HepG2 (cell line): ENCODE measurements around the gene CBX7. TPM values are rescaled to one million over a fixed set of nuclear protein-coding genes. Genes with fewer than 3 reads are reported as not detected.
A peak's percentile ranks its signal among the peaks of the same experiment; 100 is the strongest.

Source experiments
- ATAC-seq: fragments of 200-7000 bp; cut with Tn5 transposase; 3 replicates; pipeline ENCODE4 v1.9.1; 2020; ENCODE audit warnings: mild to moderate bottlenecking, moderate library complexity
- BruUV-seq: library from RNA; stranded (reverse); fragments of 400-500 nt; replicated peaks from 2 replicates; lab custom pipeline; 2021; lab: Mats Ljungman, UMichigan
- CTCF ChIA-PET: fragments of 300-600 bp; formaldehyde crosslinking; extraction: SDS; loops from one replicate; lab custom pipeline; 2021; ENCODE audit warnings: low total read pairs, inconsistent platforms, low intra/inter-chr PET ratio; lab: Yijun Ruan, JAX
- POLR2A ChIA-PET: fragments of 350-600 bp; sonication (Branson Sonifier 250); formaldehyde crosslinking; loops from one replicate; lab custom pipeline; 2020; ENCODE audit warnings: antibody characterized with exemption, inconsistent platforms; lab: Yijun Ruan, JAX
- DNase-seq: peaks from one replicate; pipeline ENCODE4 v3.0.0-alpha.2; 2015; ENCODE audit warnings: low spot score
- FAIRE-seq: peaks from 3 replicates; lab custom pipeline; 2011; peaks lifted over from hg19 to GRCh38; lab: Jason Lieb, UNC
- H2AFZ ChIP-seq: one replicate; pipeline ENCODE4 v1.6.1; 2011; ENCODE audit warnings: low read length, inconsistent platforms
- H3K27ac ChIP-seq: fragments of 300-600 bp; 3 replicates; pipeline ENCODE4 v1.8.0; 2011; ENCODE audit warnings: mixed run types, mild to moderate bottlenecking, mixed read lengths, low read length, inconsistent platforms; ENCODE audit not compliant: insufficient read depth; ENCODE audit errors: extremely low read length
- H3K27me3 ChIP-seq, 2 experiments: fragments of 200-600 bp in 1 of 2; 2 replicates in 1 of 2; 3 replicates in 1 of 2; pipeline versions ENCODE4 v1.6.0 to v1.8.0; 2011; ENCODE audit warnings: low read length in 2 of 2, mild to moderate bottlenecking in 2 of 2, moderate library complexity in 2 of 2, inconsistent platforms in 1 of 2; ENCODE audit not compliant: insufficient read depth in 2 of 2, control insufficient read depth in 1 of 2
- H3K36me3 ChIP-seq, 2 experiments: fragments of 200-600 bp in 1 of 2; replicated peaks in 1 of 2; 2 replicates in 1 of 2; 3 replicates in 1 of 2; pipeline versions ENCODE4 v1.5.1 to v1.8.0; 2011; ENCODE audit warnings: low read length in 2 of 2, inconsistent platforms in 1 of 2; ENCODE audit not compliant: insufficient read depth in 2 of 2, control insufficient read depth in 1 of 2
- H3K4me1 ChIP-seq: 2 replicates; pipeline ENCODE4 v1.5.1; 2012; ENCODE audit warnings: low read length, inconsistent platforms; ENCODE audit not compliant: insufficient read depth
- H3K4me2 ChIP-seq: 2 replicates; pipeline ENCODE4 v1.6.0; 2011; ENCODE audit warnings: low read depth, low read length, inconsistent platforms
- H3K4me3 ChIP-seq, 3 experiments: fragments of 200-600 bp in 1 of 3; sonication (generic), shearing (Covaris generic) in 1 of 3; replicated peaks in 1 of 3; 2 replicates each; pipeline ENCODE4 v1.5.1; 2011 to 2016; ENCODE audit warnings: low read length in 3 of 3, inconsistent platforms in 2 of 3, low read depth in 2 of 3, mild to moderate bottlenecking in 2 of 3, control low read depth in 1 of 3, mixed read lengths in 1 of 3; ENCODE audit not compliant: insufficient read depth in 1 of 3
- H3K79me2 ChIP-seq: one replicate; pipeline ENCODE4 v1.6.1; 2011; ENCODE audit warnings: low read length, inconsistent platforms; ENCODE audit not compliant: insufficient read depth
- H3K9ac ChIP-seq: 2 replicates; pipeline ENCODE4 v1.6.0; 2011; ENCODE audit warnings: mild to moderate bottlenecking, low read depth, low read length, inconsistent platforms; ENCODE audit not compliant: insufficient read depth
- H3K9me3 ChIP-seq: 2 replicates; pipeline ENCODE4 v1.5.1; 2012; ENCODE audit warnings: mild to moderate bottlenecking, low read length
- H4K20me1 ChIP-seq: 2 replicates; pipeline ENCODE4 v1.6.0; 2011; ENCODE audit warnings: inconsistent platforms, mild to moderate bottlenecking, low read length, moderate library complexity; ENCODE audit not compliant: insufficient read depth
- HNF4A ChIP-seq: sonication (generic); formaldehyde crosslinking; IDR thresholded peaks from 2 replicates; pipeline ENCODE4 v1.4.0; 2020; ENCODE audit warnings: missing genetic modification reagents
- HOXA3 ChIP-seq: sonication (generic); formaldehyde crosslinking; IDR thresholded peaks from 2 replicates; pipeline ENCODE4 v1.5.0; 2020; ENCODE audit warnings: missing genetic modification reagents
- KDM3A ChIP-seq: IDR thresholded peaks from 2 replicates; pipeline ENCODE4 v1.6.1; 2018; ENCODE audit warnings: low read depth, missing compliant biosample characterization
- MED8 ChIP-seq: sonication (generic); formaldehyde crosslinking; IDR thresholded peaks from 2 replicates; pipeline ENCODE4 v1.8.1; 2023; ENCODE audit warnings: mild to moderate bottlenecking, missing genetic modification reagents; ENCODE audit not compliant: insufficient replicate concordance
- NFE2L2 ChIP-seq: fragments of 150-350 bp; IDR thresholded peaks from 2 replicates; pipeline ENCODE4 v1.6.1; 2014; ENCODE audit warnings: low read length
- PAWR ChIP-seq: sonication (generic); formaldehyde crosslinking; IDR thresholded peaks from 2 replicates; pipeline ENCODE4 v1.4.0; 2020; ENCODE audit warnings: missing genetic modification reagents, mild to moderate bottlenecking, borderline replicate concordance
- SNAPC2 ChIP-seq: sonication (generic); formaldehyde crosslinking; IDR thresholded peaks from 2 replicates; pipeline ENCODE4 v1.8.1; 2022; ENCODE audit warnings: mild to moderate bottlenecking, missing genetic modification reagents
- SP1 ChIP-seq, 2 experiments: fragments of 450-650 bp in 1 of 2; sonication (generic) in 1 of 2; formaldehyde crosslinking in 1 of 2; IDR thresholded peaks; 2 replicates each; pipeline versions ENCODE4 v1.4.0 to v1.6.1; 2016 to 2020; ENCODE audit warnings: missing genetic modification reagents in 1 of 2
- TARDBP ChIP-seq: sonication (generic); formaldehyde crosslinking; IDR thresholded peaks from 2 replicates; pipeline ENCODE4 v1.8.0; 2022; ENCODE audit warnings: mild to moderate bottlenecking, missing genetic modification reagents
- TBX3 ChIP-seq: fragments of 450-650 bp; IDR thresholded peaks from 2 replicates; pipeline ENCODE4 v1.6.1; 2017; ENCODE audit warnings: antibody characterized with exemption, mild to moderate bottlenecking, inconsistent platforms, borderline replicate concordance
- U2AF2 ChIP-seq: fragments of 200-400 bp; formaldehyde crosslinking; IDR thresholded peaks from 2 replicates; pipeline ENCODE4 v1.6.1; 2017; ENCODE audit warnings: low read depth, mild to moderate bottlenecking, low read length
- XBP1 ChIP-seq: sonication (generic); formaldehyde crosslinking; IDR thresholded peaks from 2 replicates; pipeline ENCODE4 v1.5.0; 2020; ENCODE audit warnings: missing genetic modification reagents
- ZMAT3 ChIP-seq: sonication (generic); formaldehyde crosslinking; conservative IDR thresholded peaks from 2 replicates; pipeline ENCODE4 v1.7.0; 2021; ENCODE audit warnings: missing genetic modification reagents
- ZNF557 ChIP-seq: sonication (generic); formaldehyde crosslinking; IDR thresholded peaks from 2 replicates; pipeline ENCODE4 v1.4.0; 2020; ENCODE audit warnings: missing genetic modification reagents
- ZNF709 ChIP-seq: sonication (generic); formaldehyde crosslinking; IDR thresholded peaks from 2 replicates; pipeline ENCODE4 v1.5.0; 2020; ENCODE audit warnings: mild to moderate bottlenecking, missing genetic modification reagents
- WGBS: methylation state at CpG from one replicate; pipeline ENCODE4 v1.1.6; 2017; ENCODE audit warnings: low lambda C conversion rate; 5-methylcytosine and 5-hydroxymethylcytosine counted together
- in situ Hi-C: cut with HindIII; loops from 2 replicates; pipeline ENCODE4 v1.10.0; 2017; ENCODE audit warnings: low pct_unique_long_range_greater_than_20kb; ENCODE audit not compliant: extremely low pct_ligation_motif_present
- intact Hi-C: fragments of 100-400 bp; cut with micrococcal nuclease; formaldehyde crosslinking; loops from one replicate; pipeline ENCODE4 v1.10.0; 2022; ENCODE audit not compliant: unreplicated experiment
- polyA plus RNA-seq, 8 experiments: library from polyadenylated mRNA; depleted of rRNA in 3 of 8; stranded (reverse) in 7 of 8; unstranded in 1 of 8; fragments of >200 nt; fragmentation: Illumina TruSeq in 4 of 8; extraction: Trizol in 4 of 8; gene quantifications; 2 replicates each; pipeline versions ENCODE4 v1.2.1 to v1.2.3, GENCODE V29; 2011 to 2016; ENCODE audit warnings: low read depth in 4 of 8, missing spikeins in 1 of 8, mixed read lengths in 1 of 8; ENCODE audit not compliant: insufficient read depth in 1 of 8
- total RNA-seq, 5 experiments: library from RNA; depleted of rRNA; stranded (reverse); fragments of >200 nt; fragmentation: Illumina TruSeq; extraction: Trizol; gene quantifications; 2 replicates each; pipeline ENCODE4 v1.2.3, GENCODE V29; 2016; ENCODE audit warnings: low read depth in 1 of 5
- TF ChIP-seq, protein P1 (sequence below): sonication (generic); IDR thresholded peaks from 2 replicates; pipeline ENCODE4 v1.6.1; 2016; ENCODE audit warnings: low read depth, borderline replicate concordance
- TF ChIP-seq, protein P2 (sequence below): sonication (generic); formaldehyde crosslinking; IDR thresholded peaks from 2 replicates; pipeline ENCODE4 v1.9.0; 2022; ENCODE audit warnings: missing genetic modification reagents, mild to moderate bottlenecking, borderline replicate concordance
- TF ChIP-seq, protein P3 (sequence below): sonication (generic); formaldehyde crosslinking; IDR thresholded peaks from 2 replicates; pipeline ENCODE4 v1.5.0; 2020; ENCODE audit warnings: mild to moderate bottlenecking, missing genetic modification reagents

Gene CBX7
- total and polyA plus RNA-seq, 2 of the 13 experiments (the other 11 are each of a cell fraction or from before 2014, with no cell fraction given), result 0.35 to 4.9 TPM

DNA sequence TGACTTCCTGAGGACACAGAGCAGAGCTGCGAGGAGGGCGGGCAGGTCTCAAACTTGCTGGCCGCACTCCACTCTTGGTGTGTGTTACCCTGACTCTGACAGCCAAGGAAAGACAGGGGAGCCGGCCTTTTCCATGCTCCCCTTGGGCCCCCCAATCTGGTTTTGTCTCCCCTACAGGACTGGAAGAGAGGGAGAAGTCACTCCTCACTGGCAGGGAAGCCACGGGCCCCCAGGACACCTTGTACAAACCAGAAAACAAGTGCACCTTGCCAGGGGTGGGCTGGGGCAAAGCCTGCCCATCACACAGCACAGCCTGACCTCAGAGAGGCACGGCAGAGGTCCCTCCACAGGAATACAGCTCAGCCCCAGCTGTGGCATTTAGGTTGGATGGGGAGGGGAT, 20.2 kb downstream of the CBX7 start (continued):
- TF ChIP-seq TBX3 (no peak), U2AF2 (no peak)
- TF ChIP-seq, protein P1, sequence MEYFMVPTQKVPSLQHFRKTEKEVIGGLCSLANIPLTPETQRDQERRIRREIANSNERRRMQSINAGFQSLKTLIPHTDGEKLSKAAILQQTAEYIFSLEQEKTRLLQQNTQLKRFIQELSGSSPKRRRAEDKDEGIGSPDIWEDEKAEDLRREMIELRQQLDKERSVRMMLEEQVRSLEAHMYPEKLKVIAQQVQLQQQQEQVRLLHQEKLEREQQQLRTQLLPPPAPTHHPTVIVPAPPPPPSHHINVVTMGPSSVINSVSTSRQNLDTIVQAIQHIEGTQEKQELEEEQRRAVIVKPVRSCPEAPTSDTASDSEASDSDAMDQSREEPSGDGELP, result no peak

DNA sequence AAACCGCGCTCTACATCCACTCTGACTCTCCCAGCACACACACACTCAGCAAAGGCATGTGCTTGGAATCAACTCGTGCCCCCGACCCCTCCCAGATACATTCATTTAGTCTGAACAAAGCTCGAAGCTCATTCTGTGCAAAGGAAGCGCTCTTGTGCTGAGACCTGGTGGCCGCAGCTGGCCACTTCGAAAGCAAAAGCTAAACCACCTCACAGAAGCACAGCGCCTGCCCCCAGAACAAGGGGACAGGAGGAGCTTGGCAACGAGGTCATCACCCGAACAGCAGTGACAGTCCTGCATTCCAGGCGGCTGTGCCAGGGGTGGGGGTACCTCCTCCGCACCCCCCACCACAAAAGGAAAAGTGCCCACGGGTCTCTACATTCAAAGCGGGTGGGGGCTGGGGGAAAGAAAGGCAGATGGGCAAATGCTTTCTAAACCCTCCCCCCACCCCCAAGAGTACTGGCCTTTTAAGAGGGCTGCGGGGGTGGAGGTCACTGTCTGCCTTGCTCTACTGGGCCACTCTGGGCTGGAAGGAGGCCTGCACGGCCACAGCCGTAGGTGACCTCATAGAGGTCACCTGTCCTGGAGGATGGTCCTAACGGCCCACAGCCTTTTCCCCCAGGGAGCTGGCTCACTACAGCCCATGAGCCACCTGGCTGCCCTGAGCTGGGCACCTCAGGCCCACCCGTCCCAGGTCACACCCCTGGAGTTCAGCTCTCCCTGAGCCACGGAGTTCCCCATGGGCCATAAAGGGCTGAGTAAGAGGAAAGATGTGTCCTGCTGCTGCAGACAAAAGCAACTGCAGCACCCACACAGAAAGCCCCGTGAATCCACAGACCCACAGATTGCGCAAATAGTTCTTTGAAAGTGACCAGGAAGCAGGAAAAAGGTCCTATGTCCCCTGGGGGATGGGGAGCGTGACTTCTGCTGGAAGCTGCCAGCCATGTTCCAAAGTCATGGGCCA, 21.3 kb downstream of the CBX7 start:
- no peaks in the 10 kb centered on the region for H3K9me3 ChIP-seq
- ChIA-PET POLR2A (interaction anchor here (0.7 kb wide), 1 partner anchor 18 kb away, joined by 3 read pairs; no protein-coding TSS in a partner anchor), CTCF (no interaction called here)
- no TSS peak for BruUV-seq
- ATAC-seq (peak; percentile 49), DNase-seq (peak; percentile 59), FAIRE-seq (peak; percentile 48)
- H3K9ac ChIP-seq, result peak overlapping the region; percentile 12; the same call in 1 of the 2 replicates
- peaks cover 48% of the 10 kb centered on the region for H3K4me1 ChIP-seq
- in situ Hi-C loops, result no loop called here
- H3K4me3 ChIP-seq, result peak overlapping the region in 2 of 3 experiments; percentile 15 to 48; a peak in 3 of 6 replicates
- H3K79me2 ChIP-seq, result no peaks in the 10 kb centered on the region
- intact Hi-C loops, result no loop called here
- H3K27me3 ChIP-seq, result 0 out of 5 replicates have a peak, but pooled peaks cover 0 to 2% of the 10 kb centered on the region in 2 experiments
- H3K27ac ChIP-seq, result no peak overlapping the region
- no peaks in the 10 kb centered on the region for H4K20me1 ChIP-seq
- no peak overlapping the region for H2AFZ ChIP-seq
- peak overlapping the region; percentile 69 for H3K4me2 ChIP-seq
- no peaks in the 10 kb centered on the region for H3K36me3 ChIP-seq
- 17% methylated on average over 19 of the region's 24 CpGs for WGBS
- TF ChIP-seq, protein P2, sequence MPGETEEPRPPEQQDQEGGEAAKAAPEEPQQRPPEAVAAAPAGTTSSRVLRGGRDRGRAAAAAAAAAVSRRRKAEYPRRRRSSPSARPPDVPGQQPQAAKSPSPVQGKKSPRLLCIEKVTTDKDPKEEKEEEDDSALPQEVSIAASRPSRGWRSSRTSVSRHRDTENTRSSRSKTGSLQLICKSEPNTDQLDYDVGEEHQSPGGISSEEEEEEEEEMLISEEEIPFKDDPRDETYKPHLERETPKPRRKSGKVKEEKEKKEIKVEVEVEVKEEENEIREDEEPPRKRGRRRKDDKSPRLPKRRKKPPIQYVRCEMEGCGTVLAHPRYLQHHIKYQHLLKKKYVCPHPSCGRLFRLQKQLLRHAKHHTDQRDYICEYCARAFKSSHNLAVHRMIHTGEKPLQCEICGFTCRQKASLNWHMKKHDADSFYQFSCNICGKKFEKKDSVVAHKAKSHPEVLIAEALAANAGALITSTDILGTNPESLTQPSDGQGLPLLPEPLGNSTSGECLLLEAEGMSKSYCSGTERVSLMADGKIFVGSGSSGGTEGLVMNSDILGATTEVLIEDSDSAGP (CRISPR knock-in tag), result peak; percentile 70
- TF ChIP-seq NFE2L2 (no peak), SP1 (IDR thresholded peaks at IDR 0.05) (no peak), SP1 (CRISPR knock-in tag; IDR thresholded peaks at IDR 0.05) (no peak), ZNF557 (CRISPR knock-in tag) (no peak), XBP1 (CRISPR knock-in tag) (no peak), ZMAT3 (no peak), ZNF709 (CRISPR knock-in tag) (no peak), MED8 (CRISPR knock-in tag) (no peak), HNF4A (peak; percentile 25; the same call in 1 of the 2 replicates), PAWR (CRISPR knock-in tag) (no peak), SNAPC2 (CRISPR knock-in tag) (no peak), TARDBP (CRISPR knock-in tag) (no peak), HOXA3 (CRISPR knock-in tag) (no peak), KDM3A (no peak)
- TF ChIP-seq, protein P3, sequence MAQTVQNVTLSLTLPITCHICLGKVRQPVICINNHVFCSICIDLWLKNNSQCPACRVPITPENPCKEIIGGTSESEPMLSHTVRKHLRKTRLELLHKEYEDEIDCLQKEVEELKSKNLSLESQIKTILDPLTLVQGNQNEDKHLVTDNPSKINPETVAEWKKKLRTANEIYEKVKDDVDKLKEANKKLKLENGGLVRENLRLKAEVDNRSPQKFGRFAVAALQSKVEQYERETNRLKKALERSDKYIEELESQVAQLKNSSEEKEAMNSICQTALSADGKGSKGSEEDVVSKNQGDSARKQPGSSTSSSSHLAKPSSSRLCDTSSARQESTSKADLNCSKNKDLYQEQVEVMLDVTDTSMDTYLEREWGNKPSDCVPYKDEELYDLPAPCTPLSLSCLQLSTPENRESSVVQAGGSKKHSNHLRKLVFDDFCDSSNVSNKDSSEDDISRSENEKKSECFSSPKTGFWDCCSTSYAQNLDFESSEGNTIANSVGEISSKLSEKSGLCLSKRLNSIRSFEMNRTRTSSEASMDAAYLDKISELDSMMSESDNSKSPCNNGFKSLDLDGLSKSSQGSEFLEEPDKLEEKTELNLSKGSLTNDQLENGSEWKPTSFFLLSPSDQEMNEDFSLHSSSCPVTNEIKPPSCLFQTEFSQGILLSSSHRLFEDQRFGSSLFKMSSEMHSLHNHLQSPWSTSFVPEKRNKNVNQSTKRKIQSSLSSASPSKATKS (CRISPR knock-in tag), result no peak
